GM18870 (cell line): ENCODE results near the gene VAV2.

Source experiments
- ATAC-seq: cut with Tn5 transposase; IDR thresholded peaks from one replicate; pipeline ENCODE4 v1.9.1; 2021; ENCODE audit warnings: moderate library complexity; ENCODE audit not compliant: unreplicated experiment

Gene VAV2

GRCh38 chr9:133718563-133719315 is 273.4 kb downstream of the VAV2 start:
- ATAC-seq, result no peak

GRCh38 chr9:133717113-133718031 is 274.8 kb downstream of the VAV2 start:
- ATAC-seq, result no peak

GRCh38 chr9:133716564-133717112 is 275.5 kb downstream of the VAV2 start:
- no peak for ATAC-seq

GRCh38 chr9:133715866-133716563 is 276.1 kb downstream of the VAV2 start:
- ATAC-seq, result no peak

- no peak for ATAC-seq
These were observed 276.7 kb downstream of the VAV2 start for GRCh38 chr9:133715295-133715865.

GRCh38 chr9:133714606-133715294 is 277.4 kb downstream of the VAV2 start:
- ATAC-seq, result no peak

GRCh38 chr9:133713960-133714495 is 278.1 kb downstream of the VAV2 start:
- no peak for ATAC-seq

- ATAC-seq, result no peak
These were observed 278.8 kb downstream of the VAV2 start for GRCh38 chr9:133713150-133713959.

GRCh38 chr9:133712221-133713100 is 279.7 kb downstream of the VAV2 start:
- ATAC-seq, result no peak
